Transverse colon (tissue), 4 donors: ENCODE measurements around the gene STK11.

Experiments
- EP300 ChIP-seq: sonication (generic); formaldehyde crosslinking; IDR thresholded peaks from one replicate; pipeline ENCODE4 v1.6.1; 2017; ENCODE audit warnings: antibody characterized with exemption, low read depth
- POLR2A ChIP-seq: fragments of 450-650 bp; IDR thresholded peaks from one replicate; pipeline ENCODE4 v1.6.1; 2016; ENCODE audit warnings: antibody characterized with exemption, mild to moderate bottlenecking, moderate library complexity
- POLR2AphosphoS5 ChIP-seq, 3 donors: sonication (generic); formaldehyde crosslinking; IDR thresholded peaks; one replicate each; pipeline ENCODE4 v1.6.1; 2016; ENCODE audit warnings: antibody characterized with exemption in 3 of 3
- TF ChIP-seq, protein P1 (sequence below), 5 experiments: fragments of 200-600 bp in 3 of 5; fragments of 450-650 bp in 2 of 5; sonication (generic) in 3 of 5; IDR thresholded peaks; 1 replicate in 2 of 5; 2 replicates in 3 of 5; pipeline ENCODE4 v1.5.1; 2016 to 2017; ENCODE audit warnings: antibody characterized with exemption in 5 of 5, inconsistent platforms in 3 of 5, mild to moderate bottlenecking in 2 of 5, moderate library complexity in 1 of 5

GRCh38 chr19:1264801-1265614 is 59.4 kb downstream of the STK11 start:
- TF ChIP-seq, protein P1, sequence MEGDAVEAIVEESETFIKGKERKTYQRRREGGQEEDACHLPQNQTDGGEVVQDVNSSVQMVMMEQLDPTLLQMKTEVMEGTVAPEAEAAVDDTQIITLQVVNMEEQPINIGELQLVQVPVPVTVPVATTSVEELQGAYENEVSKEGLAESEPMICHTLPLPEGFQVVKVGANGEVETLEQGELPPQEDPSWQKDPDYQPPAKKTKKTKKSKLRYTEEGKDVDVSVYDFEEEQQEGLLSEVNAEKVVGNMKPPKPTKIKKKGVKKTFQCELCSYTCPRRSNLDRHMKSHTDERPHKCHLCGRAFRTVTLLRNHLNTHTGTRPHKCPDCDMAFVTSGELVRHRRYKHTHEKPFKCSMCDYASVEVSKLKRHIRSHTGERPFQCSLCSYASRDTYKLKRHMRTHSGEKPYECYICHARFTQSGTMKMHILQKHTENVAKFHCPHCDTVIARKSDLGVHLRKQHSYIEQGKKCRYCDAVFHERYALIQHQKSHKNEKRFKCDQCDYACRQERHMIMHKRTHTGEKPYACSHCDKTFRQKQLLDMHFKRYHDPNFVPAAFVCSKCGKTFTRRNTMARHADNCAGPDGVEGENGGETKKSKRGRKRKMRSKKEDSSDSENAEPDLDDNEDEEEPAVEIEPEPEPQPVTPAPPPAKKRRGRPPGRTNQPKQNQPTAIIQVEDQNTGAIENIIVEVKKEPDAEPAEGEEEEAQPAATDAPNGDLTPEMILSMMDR (IDR thresholded peaks at IDR 0.05), result no peak
- TF ChIP-seq POLR2A (peak; percentile 21), POLR2AphosphoS5 (IDR thresholded peaks at IDR 0.05) (peak; percentile 5 to 68 (median 64)), EP300 (peak; percentile 20)
